GM23248 (cell line): ENCODE data around the gene ST6GALNAC4. TPM values are rescaled to one million over a fixed set of nuclear protein-coding genes. Genes with fewer than 3 reads are reported as not detected.

ENCODE experiments used
- DNase-seq: peaks from one replicate; pipeline ENCODE4 v3.0.0-alpha.2; 2015
- H2AFZ ChIP-seq: fragments of 200-600 bp; sonication (generic); 2 replicates; pipeline ENCODE4 v1.6.1; 2016; ENCODE audit warnings: antibody characterized with exemption
- H3F3A ChIP-seq: fragments of 200-600 bp; sonication (generic); 2 replicates; pipeline ENCODE4 v1.6.1; 2016; ENCODE audit warnings: mild to moderate bottlenecking, antibody characterized with exemption, mixed run types; ENCODE audit not compliant: insufficient read depth
- H3K27ac ChIP-seq: fragments of 200-600 bp; sonication (generic); 2 replicates; pipeline ENCODE4 v1.5.1; 2016; ENCODE audit warnings: mild to moderate bottlenecking
- H3K27me3 ChIP-seq: fragments of 200-600 bp; sonication (generic); replicated peaks from 2 replicates; pipeline ENCODE4 v1.6.1; 2016; ENCODE audit warnings: mild to moderate bottlenecking; ENCODE audit not compliant: insufficient read depth
- H3K36me3 ChIP-seq: fragments of 200-600 bp; sonication (generic); 2 replicates; pipeline ENCODE4 v1.6.1; 2016; ENCODE audit warnings: low read depth, mild to moderate bottlenecking
- H3K4me1 ChIP-seq: fragments of 200-600 bp; sonication (generic); 2 replicates; pipeline ENCODE4 v1.6.1; 2016; ENCODE audit warnings: mild to moderate bottlenecking; ENCODE audit not compliant: insufficient read depth
- H3K4me2 ChIP-seq: fragments of 200-600 bp; sonication (generic); one replicate; pipeline ENCODE4 v1.6.1; 2016; ENCODE audit warnings: mild to moderate bottlenecking; ENCODE audit not compliant: unreplicated experiment
- H3K4me3 ChIP-seq: fragments of 200-600 bp; sonication (generic); 2 replicates; pipeline ENCODE4 v1.5.1; 2016; ENCODE audit warnings: mild to moderate bottlenecking
- H3K79me2 ChIP-seq: fragments of 200-600 bp; sonication (generic); 2 replicates; pipeline ENCODE4 v1.6.1; 2016; ENCODE audit warnings: mild to moderate bottlenecking; ENCODE audit not compliant: insufficient read depth
- H3K9ac ChIP-seq: fragments of 200-600 bp; sonication (generic); 2 replicates; pipeline ENCODE4 v1.6.1; 2016; ENCODE audit warnings: mild to moderate bottlenecking
- H3K9me2 ChIP-seq: fragments of 200-600 bp; sonication (generic); 2 replicates; pipeline ENCODE4 v1.6.1; 2016; ENCODE audit warnings: mixed run types, mild to moderate bottlenecking, moderate library complexity; ENCODE audit not compliant: insufficient read depth
- H3K9me3 ChIP-seq: fragments of 200-600 bp; sonication (generic); one replicate; pipeline ENCODE4 v1.6.1; 2017; ENCODE audit warnings: low read depth
- H4K20me1 ChIP-seq: fragments of 200-600 bp; sonication (generic); 2 replicates; pipeline ENCODE4 v1.6.0; 2016; ENCODE audit not compliant: insufficient read depth
- EZH2 ChIP-seq: fragments of 200-600 bp; sonication (generic); IDR thresholded peaks from 2 replicates; pipeline ENCODE4 v1.6.1; 2018; ENCODE audit warnings: antibody characterized with exemption, mild to moderate bottlenecking; ENCODE audit not compliant: insufficient read depth, poor library complexity, severe bottlenecking
- EZH2phosphoT487 ChIP-seq: fragments of 200-600 bp; sonication (generic); IDR thresholded peaks from 2 replicates; pipeline ENCODE4 v1.6.1; 2018; ENCODE audit warnings: antibody characterized with exemption, moderate library complexity, mild to moderate bottlenecking, low read depth; ENCODE audit not compliant: insufficient read depth
- WGBS, 2 experiments: methylation state at CpG; one replicate each; pipeline ENCODE4 v1.1.6; 2015 to 2017; ENCODE audit warnings: low lambda C conversion rate in 2 of 2, low coverage in 1 of 2; ENCODE audit errors: missing lambda C conversion rate in 2 of 2; 5-methylcytosine and 5-hydroxymethylcytosine counted together
- in situ Hi-C: fragments of 300-500 bp; cut with MboI; formaldehyde crosslinking; loops from 2 replicates; pipeline ENCODE4 v1.15.0; 2020
- polyA plus RNA-seq: library from polyadenylated mRNA; unstranded; fragments of >200 nt; fragmentation: Nextera tagmentation; extraction: Ambion mirVana; gene quantifications from 2 replicates; pipeline ENCODE4 v1.2.1, GENCODE V29; 2016
- total RNA-seq: library from RNA; depleted of rRNA; stranded (reverse); fragments of >200 nt; shearing (Covaris generic); gene quantifications from 2 replicates; pipeline ENCODE4 v1.2.3, GENCODE V29; 2014

The ST6GALNAC4 gene
- total and polyA plus RNA-seq, 2 experiments from 2014 or later, result 33.7 to 61.0 TPM

DNA sequence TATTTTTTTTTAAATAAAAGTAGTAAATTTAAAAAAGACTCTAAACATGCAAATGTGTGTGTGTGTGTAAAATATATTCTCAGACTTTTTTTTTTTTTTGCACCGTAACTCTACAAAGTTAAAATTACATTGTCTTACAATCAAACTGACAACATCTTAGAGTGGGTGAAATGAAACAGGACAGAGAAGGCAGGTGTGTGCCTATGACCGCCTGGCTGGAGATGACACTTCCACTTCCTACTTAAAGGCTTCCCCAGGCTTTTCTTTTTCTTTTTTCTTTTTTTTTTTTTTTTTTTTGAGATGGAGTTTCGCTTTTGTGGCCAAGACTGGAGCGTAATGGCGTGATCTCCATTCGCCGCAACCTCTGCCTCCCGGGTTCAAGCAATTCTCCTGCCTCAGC, 36.7 kb downstream of the ST6GALNAC4 start:
- Histone ChIP-seq H3K27me3 (no peaks in the 10 kb centered on the region), H3K79me2 (peaks cover 13% of the 10 kb centered on the region; the same call in 1 of the 2 replicates), H2AFZ (no peak overlapping the region), H3K36me3 (no peaks in the 10 kb centered on the region; the same call in none of the 2 replicates), H3K9me3 (no peaks in the 10 kb centered on the region), H3F3A (0 out of 2 replicates have a peak, but pooled peaks cover 15% of the 10 kb centered on the region), H3K4me1 (peaks cover 20% of the 10 kb centered on the region), H4K20me1 (no peaks in the 10 kb centered on the region), H3K9ac (no peak overlapping the region), H3K9me2 (no peaks in the 10 kb centered on the region), H3K4me2 (no peak overlapping the region), H3K27ac (no peak overlapping the region), H3K4me3 (no peak overlapping the region)
- TF ChIP-seq EZH2 (no peak), EZH2phosphoT487 (no peak)
- in situ Hi-C loops, result no loop called here
- DNase-seq, result no peak
- 71 to 84% methylated on average over 7 to 8 of the region's 8 CpGs for whole genome bisulfite sequencing, 2 experiments

DNA sequence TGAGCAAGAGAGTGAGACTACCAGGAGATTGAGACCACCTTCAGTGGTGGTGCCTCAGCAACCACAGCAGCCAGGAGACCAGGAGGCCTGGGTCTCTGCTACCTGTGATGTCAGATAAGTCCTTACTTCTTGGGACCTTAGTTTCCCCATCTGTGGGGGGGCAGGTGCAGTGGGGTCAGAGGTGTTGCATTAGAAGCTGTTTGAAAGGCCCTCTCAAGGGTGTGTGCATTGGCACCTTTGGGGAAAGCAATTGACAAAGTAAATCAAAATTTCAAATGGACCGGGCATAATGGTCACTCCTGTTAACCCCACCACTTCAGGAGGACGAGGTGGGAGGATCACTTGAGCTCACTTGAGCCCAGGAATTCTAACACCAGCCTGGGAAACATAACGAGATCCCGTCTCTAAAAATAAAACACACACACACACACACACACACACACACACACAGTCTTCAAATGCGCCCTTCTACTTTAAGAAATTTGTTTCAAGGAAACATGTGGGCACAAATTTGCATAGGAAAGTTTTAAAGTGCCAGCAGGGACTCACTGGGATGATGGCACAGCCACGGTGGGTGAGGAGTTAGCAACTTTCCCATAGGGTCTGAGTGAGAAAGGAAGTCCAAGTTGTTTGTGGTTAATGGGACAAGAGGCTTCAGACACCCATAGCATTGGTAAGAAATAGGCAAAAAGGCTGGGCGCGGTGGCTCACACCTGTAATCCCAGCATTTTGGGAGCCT, 38.0 kb downstream of the ST6GALNAC4 start:
- in situ Hi-C loops, result no loop called here
- no peak overlapping the region for H3K27ac ChIP-seq
- TF ChIP-seq EZH2phosphoT487 (no peak), EZH2 (no peak)

DNA sequence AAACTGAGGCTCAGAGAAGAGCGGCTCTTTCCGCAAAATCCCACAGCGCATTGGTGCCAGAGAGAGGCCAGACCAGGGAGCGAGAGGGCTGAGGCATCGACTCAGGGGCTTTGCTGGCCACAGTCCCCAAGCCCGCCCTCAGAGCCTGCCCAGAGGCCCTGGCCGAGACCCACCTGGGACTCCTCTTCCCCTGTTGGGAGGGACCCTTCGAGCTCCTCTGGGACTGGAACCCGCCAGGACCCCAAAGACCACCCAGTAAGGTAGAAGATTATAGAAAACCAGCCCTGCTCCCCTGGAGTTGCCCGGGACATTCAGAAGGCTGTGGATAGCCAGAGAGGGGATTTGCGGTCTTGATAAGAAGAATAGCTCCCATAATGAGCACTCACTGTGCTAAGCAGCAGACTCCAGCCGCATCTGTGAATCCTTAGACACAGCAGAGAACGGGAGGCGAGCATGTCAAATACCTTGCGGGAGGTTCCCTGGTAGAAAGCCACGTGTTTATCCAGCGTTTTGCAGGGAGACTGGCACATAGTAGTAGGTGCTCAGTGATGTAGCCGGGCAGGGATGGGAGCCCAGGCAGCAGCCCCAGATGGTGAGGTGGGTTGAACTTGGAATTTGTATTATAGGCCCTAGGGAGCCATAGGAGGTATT, 38.7 kb downstream of the ST6GALNAC4 start:
- Histone ChIP-seq H3K27me3 (no peaks in the 10 kb centered on the region), H2AFZ (peak overlapping the region; percentile 80)
- WGBS, 2 experiments, result 22 to 29% methylated on average over 17 to 18 of the region's 18 CpGs

More for the DNA sequence above, 38.0 kb downstream of the ST6GALNAC4 start:
- Histone ChIP-seq H3K4me1 (peaks cover 33% of the 10 kb centered on the region), H3K9ac (no peak overlapping the region), H3K9me2 (no peaks in the 10 kb centered on the region), H3K9me3 (no peaks in the 10 kb centered on the region), H3K79me2 (peaks cover 13% of the 10 kb centered on the region; the same call in 1 of the 2 replicates), H3K36me3 (no peaks in the 10 kb centered on the region; the same call in 1 of the 2 replicates), H3F3A (0 out of 2 replicates have a peak, but pooled peaks cover 15% of the 10 kb centered on the region), H4K20me1 (no peaks in the 10 kb centered on the region), H3K27me3 (no peaks in the 10 kb centered on the region), H2AFZ (no peak overlapping the region), H3K4me3 (no peak overlapping the region), H3K4me2 (no peak overlapping the region)
- 52 to 58% methylated on average over 8 of the region's 8 CpGs for WGBS, 2 experiments
- no peak for DNase-seq

DNA sequence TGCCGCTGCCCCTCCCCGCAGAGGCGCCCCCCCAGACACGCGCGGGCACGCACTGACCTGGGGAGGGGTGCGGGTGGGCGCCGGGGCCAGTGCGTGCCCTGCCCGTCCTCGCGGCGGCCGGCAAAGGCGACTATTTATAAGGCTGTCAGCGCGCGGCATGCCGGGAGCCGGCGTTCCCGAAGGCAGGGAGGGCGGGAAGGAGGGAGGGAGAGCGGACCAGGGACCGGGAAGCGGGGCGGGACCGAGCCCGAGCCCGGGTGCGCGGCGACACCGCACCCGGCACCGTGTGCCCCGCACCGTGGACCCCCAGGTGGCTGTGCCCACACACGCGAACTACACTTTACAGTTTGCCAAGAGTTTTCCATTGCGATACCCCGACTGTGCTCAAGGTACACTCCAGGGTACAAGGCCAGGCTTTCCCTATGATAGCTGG, 39.3 kb downstream of the ST6GALNAC4 start, which contains the start of gene AK1:
Gene AK1 (minus strand): TSS at position 110 of the 433 bp plus-strand sequence. CDS start 3,058 bp downstream, outside the sequence.
- WGBS, 2 experiments, result 0 to 2% methylated on average over 4 to 42 of the region's 44 CpGs
- Histone ChIP-seq H4K20me1 (no peaks in the 10 kb centered on the region), H3K36me3 (no peaks in the 10 kb centered on the region; the same call in 1 of the 2 replicates), H3K4me2 (peak within 1 kb of the TSS; percentile 86), H3F3A (0 out of 2 replicates have a peak, but pooled peaks cover 15% of the 10 kb centered on the region), H3K4me1 (peaks cover 34% of the 10 kb centered on the region), H3K27ac (peak within 1 kb of the TSS; percentile 19), H3K27me3 (no peaks in the 10 kb centered on the region), H3K79me2 (peaks cover 13% of the 10 kb centered on the region; the same call in 1 of the 2 replicates), H3K9ac (peak within 1 kb of the TSS; percentile 73), H2AFZ (peak within 1 kb of the TSS; percentile 80), H3K9me2 (no peaks in the 10 kb centered on the region), H3K9me3 (no peaks in the 10 kb centered on the region), H3K4me3 (peak within 1 kb of the TSS; percentile 72)
- TF ChIP-seq EZH2, result no peak
- no peak for TF ChIP-seq EZH2phosphoT487
- DNase-seq, result peak; percentile 86
- in situ Hi-C loops, result no loop called here

More for the DNA sequence above, 38.7 kb downstream of the ST6GALNAC4 start:
- Histone ChIP-seq H3K4me3 (peak overlapping the region; percentile 72), H3K27ac (no peak overlapping the region), H3K9me3 (no peaks in the 10 kb centered on the region), H4K20me1 (no peaks in the 10 kb centered on the region), H3K36me3 (no peaks in the 10 kb centered on the region; the same call in 1 of the 2 replicates), H3K9me2 (no peaks in the 10 kb centered on the region), H3K79me2 (peaks cover 13% of the 10 kb centered on the region; the same call in 1 of the 2 replicates), H3F3A (0 out of 2 replicates have a peak, but pooled peaks cover 15% of the 10 kb centered on the region), H3K4me1 (peaks cover 34% of the 10 kb centered on the region), H3K9ac (peak overlapping the region; percentile 73), H3K4me2 (peak overlapping the region; percentile 86)
- no peak for DNase-seq
- in situ Hi-C loops, result no loop called here
- TF ChIP-seq EZH2phosphoT487 (no peak), EZH2 (no peak)
